ENCODE data around the gene QSOX2.
"Not testable (repeated sequence)": the region's sequence is repeated elsewhere in the genome, so short reads cannot be mapped to it uniquely, and the experiment has no call there.

The QSOX2 gene

GRCh38 chr9:136250676-136251075 lies 5.1 kb upstream of the QSOX2 start:
- DNase-seq, result no peak

GRCh38 chr9:136249877-136250559 lies 4.4 kb upstream of the QSOX2 start:
- DNase-seq, result no peak

DNA sequence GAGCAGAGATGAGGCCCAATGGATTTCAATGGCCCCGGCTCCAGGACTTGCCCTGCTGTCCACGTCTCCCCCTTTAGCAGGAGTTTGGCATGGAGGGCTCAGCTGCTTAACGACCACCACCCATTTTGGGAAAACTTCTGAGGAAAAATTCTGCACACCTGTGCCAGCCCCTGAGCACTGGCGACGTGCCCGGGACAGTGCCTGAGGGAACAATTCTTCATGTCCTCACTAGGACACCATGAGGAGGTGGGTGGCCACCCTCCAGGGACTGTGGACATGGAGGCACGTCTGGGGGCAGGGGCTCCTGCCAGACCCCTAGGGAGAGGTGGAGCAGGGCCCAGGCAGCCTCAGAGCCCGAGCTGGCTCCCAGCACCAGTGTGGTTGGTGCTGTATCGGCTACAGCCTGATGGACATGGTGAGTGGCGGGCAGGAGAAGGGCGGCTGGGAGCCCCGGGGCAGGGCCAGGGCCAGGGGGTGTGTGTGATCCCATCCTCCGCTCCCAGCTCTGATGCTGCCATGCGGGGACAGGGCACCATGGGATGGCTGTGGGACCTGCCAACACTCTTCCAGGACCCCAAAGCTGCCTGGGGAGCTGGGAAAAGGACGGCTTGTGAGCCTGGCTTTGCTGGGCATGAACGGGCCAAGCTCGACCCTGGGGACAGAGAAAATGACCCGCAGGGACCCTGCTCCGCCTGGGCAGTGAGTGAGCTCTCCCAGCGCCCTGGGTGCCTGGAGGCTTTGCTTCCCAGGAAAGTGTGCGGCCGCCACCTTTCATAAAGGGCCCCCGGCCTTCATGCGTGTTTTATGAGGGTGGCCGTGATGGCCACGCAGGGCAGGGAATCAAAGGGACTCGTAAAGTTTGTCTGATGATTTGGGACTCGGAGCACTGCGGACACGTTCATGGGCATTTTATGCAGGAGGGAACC lies 3.6 kb upstream of the QSOX2 start:
- DNase-seq, result no peak

DNA sequence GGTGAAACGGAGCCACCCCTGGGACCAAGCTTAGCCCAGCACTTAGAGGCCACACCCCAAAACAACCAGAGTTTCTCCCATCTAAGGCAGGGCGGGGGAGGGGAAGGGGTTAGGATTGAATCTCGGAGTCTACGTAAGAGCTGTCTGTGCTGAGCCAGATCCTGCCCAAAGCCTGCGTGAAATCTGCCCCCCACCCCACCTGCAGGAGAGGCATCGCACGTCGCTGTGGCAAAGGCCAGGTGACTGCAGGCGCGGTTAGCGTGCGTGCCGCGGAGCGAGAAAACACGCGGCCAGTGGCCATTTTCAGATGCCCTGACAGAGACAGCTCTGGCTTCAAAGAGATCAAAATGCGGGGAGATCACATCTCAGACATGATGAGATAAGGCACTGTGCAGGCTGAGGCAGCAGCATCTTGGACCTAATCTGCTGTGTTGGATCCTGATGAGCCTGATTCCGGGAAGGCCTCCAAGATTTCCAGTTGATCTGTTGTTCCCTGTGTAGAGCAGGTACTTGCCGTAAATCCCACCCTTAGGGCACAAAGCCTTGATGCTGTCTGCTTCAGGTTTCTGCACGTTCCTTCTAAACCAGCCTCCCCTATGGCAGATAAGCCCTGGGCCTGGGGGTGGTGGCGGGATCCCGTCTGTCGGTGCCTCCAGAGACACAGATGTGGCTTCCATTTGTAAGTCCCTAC lies 2.5 kb upstream of the QSOX2 start:
- DNase-seq, result no peak

DNA sequence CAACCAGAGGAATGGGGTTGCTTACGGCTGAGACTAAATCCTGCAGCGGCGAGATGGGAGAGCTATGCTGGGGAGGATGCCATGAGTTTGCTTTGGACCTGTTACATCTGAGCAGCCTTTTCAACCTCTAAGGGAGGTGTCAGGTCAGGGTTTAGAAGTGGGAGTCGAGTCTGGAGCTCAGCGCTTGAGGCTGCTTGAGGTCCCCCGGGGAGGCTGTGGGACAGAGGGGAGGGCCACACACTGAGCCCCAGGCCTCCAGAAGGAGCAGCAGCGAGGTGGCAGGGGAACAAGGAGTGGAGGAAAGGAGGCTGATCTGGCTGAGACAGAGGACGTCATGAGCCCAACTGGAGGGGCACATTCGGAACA lies 1.9 kb upstream of the QSOX2 start:
- no peak for DNase-seq

- no peak for DNase-seq
Observed at GRCh38 chr9:136246849-136247550, 1.4 kb upstream of the QSOX2 start.

DNA sequence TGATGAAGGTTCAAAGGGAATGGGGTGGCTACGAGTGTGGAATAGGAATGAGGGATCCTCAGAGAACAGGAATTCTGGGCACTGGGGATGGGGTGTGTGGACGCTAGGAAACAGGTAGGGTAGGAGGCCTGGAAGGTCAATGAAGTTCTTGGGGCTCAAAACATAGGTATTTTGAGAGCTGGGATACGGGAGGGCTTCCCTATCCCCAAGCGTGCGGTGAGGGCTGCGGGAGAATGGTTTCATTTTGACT lies 718 bp downstream of the QSOX2 start:
- no peak for DNase-seq

- DNase-seq, result no peak
Observed at GRCh38 chr9:136244122-136244968, 1.3 kb downstream of the QSOX2 start.

DNA sequence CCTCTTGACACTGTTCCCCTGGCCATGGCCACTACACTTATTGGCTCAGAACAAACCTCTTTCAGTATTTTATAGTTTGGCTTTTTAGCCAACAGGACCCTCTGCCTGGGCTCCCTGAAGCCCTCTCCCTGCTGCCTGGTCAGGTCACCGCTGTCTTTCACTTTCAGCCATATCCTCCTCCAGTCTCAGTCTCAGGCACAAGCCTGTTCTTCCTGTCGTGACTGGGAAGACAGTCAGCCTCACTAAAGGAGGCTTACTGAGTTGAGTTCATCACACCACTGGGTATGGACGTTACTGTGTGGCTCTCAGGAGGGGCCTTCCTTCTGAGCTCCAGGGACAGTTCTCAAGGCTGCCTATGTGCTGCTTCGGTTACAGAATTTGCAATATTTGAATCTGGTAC lies 2.0 kb downstream of the QSOX2 start:
- no peak for DNase-seq

- DNase-seq, result no peak
Observed at GRCh38 chr9:136242918-136243525, 2.6 kb downstream of the QSOX2 start.

DNA sequence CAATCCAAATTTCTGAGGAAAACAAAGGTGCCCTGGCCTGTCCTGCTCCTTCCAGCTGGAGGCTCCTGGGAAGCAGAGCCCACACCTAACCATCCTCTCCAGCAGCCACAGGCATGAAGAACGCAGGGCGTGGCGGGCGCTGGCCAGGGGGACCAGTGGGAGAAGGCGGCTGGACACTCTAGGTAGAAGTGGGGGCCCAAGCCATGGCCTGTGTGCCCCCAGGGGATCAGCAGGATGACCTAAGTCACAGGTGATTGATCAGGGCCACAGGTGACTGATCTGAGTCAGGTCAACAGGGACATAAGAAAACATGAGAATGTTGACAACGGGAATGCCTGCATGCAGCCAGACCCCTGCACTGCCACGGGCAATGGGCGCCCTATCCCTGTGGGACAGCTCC lies 3.4 kb downstream of the QSOX2 start:
- no peak for DNase-seq

DNA sequence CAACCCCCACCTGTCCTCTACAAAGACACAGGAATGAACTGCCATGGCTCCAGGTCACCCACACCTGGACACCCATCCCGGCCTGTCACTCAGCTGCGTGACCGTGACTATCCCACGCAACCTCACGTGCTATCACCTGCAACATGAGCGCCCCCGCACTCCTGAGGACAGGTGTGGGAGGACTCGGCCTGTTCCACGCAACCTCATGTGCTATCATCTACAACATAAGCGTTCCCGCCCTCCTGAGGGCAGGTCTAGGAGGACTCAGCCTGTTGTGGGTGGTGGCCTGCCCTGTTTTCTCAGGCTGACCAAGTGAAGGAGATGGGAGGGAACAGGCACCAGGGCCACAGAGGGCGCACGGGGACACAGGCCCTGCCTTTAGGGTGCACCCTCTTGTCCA lies 4.1 kb downstream of the QSOX2 start:
- DNase-seq, result no peak

DNA sequence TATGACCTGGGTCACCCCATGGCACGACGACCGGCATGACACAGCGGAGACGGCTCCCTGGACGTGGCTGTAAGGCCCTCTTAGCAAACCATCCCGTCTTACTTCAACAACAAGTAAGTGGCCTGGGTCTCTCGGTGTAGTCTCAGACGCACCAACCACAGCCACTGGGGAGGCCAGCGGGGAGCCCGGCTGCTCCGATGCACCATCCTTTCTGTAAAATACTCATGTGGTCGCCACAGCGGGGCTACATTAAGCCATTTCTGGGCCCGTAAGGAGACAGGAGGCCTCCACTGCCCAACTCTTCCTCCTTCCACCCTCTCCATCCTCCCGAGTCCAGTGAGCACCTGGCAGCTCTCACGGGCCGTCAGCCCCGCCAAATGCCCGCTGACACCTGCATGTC lies 4.7 kb downstream of the QSOX2 start:
- DNase-seq, result no peak

DNA sequence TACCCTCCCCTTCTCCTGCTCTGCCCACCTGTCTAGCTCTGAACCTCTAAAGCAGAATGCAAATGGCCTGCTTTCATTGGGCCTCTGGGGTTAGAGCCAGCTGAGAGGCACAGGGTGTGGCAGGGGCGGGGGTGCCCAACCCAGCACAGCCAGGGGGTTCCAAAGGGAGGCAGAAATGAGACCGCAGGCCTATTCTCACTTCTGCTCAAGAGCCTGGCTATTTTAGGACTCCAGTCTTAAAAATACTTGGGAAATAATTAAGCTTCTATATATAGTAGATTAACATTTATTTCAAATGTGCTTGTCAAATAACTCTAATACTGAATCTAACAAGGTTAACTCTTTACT lies 5.7 kb downstream of the QSOX2 start:
- no peak for DNase-seq

DNA sequence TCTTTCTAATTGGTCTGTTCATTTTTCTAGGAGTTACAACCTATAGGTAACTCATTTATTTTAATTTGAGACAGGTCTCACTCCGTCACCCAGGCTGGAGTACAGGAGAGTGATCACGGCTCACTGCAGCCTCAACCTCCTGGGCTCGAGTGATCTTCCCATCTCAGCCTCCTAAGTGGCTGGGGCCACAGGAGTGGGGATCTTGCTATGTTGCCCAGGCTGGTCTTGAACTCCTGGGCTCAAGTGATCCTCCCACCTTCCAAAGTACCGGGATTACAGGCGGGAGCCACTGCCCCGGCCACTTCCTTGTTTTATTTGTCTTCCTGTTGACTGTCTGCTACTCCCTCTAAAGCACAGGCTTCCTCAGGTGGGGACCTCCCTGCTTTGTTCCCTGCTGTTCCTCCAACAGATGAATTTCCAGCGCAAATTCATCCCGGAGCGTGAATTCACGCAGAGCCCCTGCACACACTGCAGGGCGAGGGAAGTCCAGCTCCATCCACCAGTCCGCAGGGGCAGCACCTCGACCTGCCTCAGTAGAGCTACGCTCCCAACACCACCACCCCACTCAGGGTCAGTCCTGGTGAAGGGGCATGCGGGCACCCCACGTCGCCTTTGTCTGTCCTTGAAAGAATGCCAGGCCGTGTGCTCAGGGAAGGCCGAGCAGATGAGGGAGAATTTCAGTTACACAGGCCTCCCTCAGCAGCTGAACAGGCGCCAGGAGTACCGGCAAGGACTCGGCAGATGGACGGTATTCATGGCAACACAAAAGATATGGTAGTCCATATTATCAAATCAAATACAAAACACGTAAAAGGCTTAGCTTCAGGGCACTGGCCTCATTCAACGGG lies 6.3 kb downstream of the QSOX2 start:
- DNase-seq, result no peak

- no peak for DNase-seq
Observed at GRCh38 chr9:136238342-136238732, 7.3 kb downstream of the QSOX2 start.

DNA sequence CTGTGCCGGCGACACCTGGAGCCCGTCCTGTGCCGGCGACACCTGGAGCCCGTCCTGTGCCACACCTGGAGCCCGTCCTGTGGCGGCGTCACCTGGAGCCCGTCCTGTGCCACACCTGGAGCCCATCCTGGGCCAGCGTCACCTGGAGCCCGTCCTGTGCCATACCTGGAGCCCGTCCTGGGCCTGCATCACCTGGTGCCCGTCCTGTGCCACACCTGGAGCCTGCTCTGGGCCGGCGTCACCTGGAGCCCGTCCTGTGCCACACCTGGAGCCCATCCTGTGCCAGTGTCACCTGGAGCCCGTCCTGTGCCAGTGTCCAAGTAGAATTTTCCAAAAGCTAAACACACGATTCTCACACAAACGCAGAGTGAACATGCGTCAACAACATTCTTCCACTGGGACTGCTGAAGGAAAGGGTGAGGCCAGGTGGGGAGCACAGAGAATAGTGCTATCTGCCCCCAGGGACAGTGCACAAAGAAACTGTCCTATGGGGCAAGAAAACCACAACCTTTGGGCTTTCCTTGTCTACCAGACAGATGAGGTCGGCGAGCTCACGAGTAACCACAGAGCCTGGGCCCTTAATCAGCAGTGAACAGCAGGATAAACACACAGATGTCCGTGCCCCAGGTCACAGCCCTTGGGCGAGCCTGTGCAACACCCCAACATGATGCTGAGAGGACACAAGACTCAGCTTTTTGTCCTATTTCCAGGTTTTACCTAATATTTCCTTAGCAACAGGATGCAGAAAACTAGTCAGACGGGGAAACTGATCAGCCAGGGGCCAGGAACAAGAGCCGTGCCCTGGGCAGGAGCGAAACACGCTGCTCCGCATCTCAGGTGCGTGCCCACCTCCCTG lies 7.9 kb downstream of the QSOX2 start:
- no peak for DNase-seq

DNA sequence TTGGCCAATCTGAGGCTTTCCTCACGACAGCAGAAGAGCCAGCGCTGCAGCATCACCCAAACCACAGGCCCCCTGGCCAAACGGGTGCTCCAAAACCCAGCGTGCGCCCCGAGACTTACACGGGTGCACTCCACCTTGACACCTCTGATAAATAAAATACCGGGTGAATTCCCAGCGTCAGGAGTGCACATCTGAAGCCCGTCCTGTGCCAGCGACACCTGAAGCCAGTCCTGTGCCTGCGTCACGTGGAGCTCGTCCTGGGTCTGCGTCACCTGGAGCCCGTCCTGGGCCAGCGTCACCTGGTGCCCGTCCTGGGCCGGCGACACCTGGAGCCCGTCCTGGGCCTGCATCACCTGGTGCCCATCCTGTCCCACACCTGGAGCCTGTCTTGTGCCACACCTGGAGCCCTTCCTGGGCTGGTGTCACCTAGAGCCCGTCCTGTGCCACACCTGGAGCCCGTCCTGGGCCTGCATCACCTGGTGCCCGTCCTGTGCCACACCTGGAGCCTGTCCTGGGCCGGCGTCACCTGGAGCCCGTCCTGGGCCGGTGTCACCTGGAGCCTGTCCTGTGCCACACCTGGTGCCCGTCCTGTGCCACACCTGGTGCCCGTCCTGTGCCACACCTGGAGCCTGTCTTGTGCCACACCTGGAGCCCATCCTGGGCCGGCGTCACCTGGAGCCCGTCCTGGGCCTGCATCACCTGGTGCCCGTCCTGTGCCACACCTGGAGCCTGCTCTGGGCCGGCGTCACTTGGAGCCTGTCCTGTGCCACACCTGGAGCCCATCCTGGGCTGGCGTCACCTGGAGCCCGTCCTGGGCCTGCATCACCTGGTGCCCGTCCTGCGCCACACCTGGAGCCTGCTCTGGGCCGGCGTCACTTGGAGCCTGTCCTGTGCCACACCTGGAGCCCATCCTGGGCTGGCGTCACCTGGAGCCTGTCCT lies 8.9 kb downstream of the QSOX2 start:
- DNase-seq, result not testable (repeated sequence)
